HUES48 (cell line): ENCODE measurements around the gene NXPH2.

ENCODE experiments used
- H3K27ac ChIP-seq: one replicate; pipeline ENCODE4 v1.7.0; 2013; ENCODE audit warnings: low read depth, low read length, inconsistent platforms
- H3K27me3 ChIP-seq: 2 replicates; pipeline ENCODE4 v1.6.1; 2013; ENCODE audit warnings: mild to moderate bottlenecking, low read length; ENCODE audit not compliant: control insufficient read depth, insufficient read depth
- H3K36me3 ChIP-seq: 2 replicates; pipeline ENCODE4 v1.6.1; 2013; ENCODE audit warnings: low read length; ENCODE audit not compliant: control insufficient read depth, insufficient read depth
- H3K4me1 ChIP-seq: 2 replicates; pipeline ENCODE4 v1.6.1; 2013; ENCODE audit warnings: mild to moderate bottlenecking, low read length; ENCODE audit not compliant: control insufficient read depth, insufficient read depth
- H3K4me3 ChIP-seq: 2 replicates; pipeline ENCODE4 v1.5.1; 2013; ENCODE audit warnings: mild to moderate bottlenecking, low read depth, low read length
- H3K9ac ChIP-seq: 2 replicates; pipeline ENCODE4 v1.6.1; 2013; ENCODE audit warnings: mild to moderate bottlenecking, low read depth, low read length, moderate library complexity
- H3K9me3 ChIP-seq: 2 replicates; pipeline ENCODE4 v1.6.1; 2013; ENCODE audit warnings: low read length; ENCODE audit not compliant: control insufficient read depth, insufficient read depth

Gene NXPH2

GRCh38 chr2:138711812-138712211 lies 68.4 kb downstream of the NXPH2 start:
- Histone ChIP-seq H3K9ac (no peak overlapping the region), H3K27ac (no peak overlapping the region), H3K4me3 (no peak overlapping the region), H3K36me3 (no peaks in the 10 kb centered on the region), H3K4me1 (no peaks in the 10 kb centered on the region), H3K9me3 (no peaks in the 10 kb centered on the region), H3K27me3 (no peaks in the 10 kb centered on the region)

- Histone ChIP-seq H3K4me3 (no peak overlapping the region), H3K27me3 (no peaks in the 10 kb centered on the region), H3K4me1 (no peaks in the 10 kb centered on the region), H3K36me3 (no peaks in the 10 kb centered on the region), H3K9ac (no peak overlapping the region), H3K27ac (no peak overlapping the region), H3K9me3 (no peaks in the 10 kb centered on the region)
Measured at GRCh38 chr2:138708682-138709241, 71.4 kb downstream of the NXPH2 start.

DNA sequence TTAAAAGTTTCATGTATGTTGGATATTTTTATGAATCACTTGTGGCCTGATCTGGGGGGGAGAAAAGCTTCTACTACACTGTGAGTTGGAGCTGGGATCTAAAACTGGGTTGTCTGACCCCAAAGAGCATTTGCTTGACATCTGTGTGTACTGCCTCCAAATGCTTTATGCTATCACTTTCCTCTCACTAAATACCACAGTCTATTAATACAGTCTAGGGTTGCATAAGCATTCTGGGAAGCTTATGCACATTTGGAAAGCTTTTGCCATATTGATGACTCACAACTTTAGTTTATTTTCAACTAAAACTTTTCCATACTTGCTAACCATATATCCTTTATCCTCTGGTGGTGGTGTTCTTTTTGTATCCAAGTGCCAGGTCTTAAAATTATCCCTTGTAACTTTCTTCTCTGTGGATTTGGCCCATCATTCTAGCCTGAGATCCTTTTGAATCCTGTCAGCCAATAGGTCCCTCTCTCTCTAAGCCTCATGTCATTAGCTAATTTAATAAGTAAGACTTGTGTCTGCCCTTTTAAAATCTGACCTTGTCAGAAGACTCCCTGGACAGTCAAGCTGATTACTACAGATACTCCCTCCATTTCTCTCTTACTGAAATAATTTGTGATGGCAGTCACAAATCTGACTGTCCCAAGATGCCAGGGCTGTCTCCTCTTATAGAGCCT lies 72.7 kb downstream of the NXPH2 start:
- H3K4me3 ChIP-seq: no peak overlapping the region
- no peak overlapping the region for H3K9ac ChIP-seq
- no peaks in the 10 kb centered on the region for H3K9me3 ChIP-seq
- no peak overlapping the region for H3K27ac ChIP-seq
- no peaks in the 10 kb centered on the region for H3K27me3 ChIP-seq
- H3K36me3 ChIP-seq: no peaks in the 10 kb centered on the region
- H3K4me1 ChIP-seq: no peaks in the 10 kb centered on the region

GRCh38 chr2:138703242-138703641 lies 76.9 kb downstream of the NXPH2 start:
- Histone ChIP-seq H3K4me3 (no peak overlapping the region), H3K27me3 (no peaks in the 10 kb centered on the region), H3K36me3 (no peaks in the 10 kb centered on the region), H3K4me1 (peaks cover 13% of the 10 kb centered on the region), H3K27ac (no peak overlapping the region), H3K9ac (no peak overlapping the region), H3K9me3 (no peaks in the 10 kb centered on the region)

- Histone ChIP-seq H3K9me3 (no peaks in the 10 kb centered on the region), H3K9ac (no peak overlapping the region), H3K4me1 (peaks cover 13% of the 10 kb centered on the region), H3K36me3 (no peaks in the 10 kb centered on the region), H3K4me3 (no peak overlapping the region), H3K27me3 (no peaks in the 10 kb centered on the region), H3K27ac (no peak overlapping the region)
Measured at GRCh38 chr2:138700716-138701115, 79.5 kb downstream of the NXPH2 start.

DNA sequence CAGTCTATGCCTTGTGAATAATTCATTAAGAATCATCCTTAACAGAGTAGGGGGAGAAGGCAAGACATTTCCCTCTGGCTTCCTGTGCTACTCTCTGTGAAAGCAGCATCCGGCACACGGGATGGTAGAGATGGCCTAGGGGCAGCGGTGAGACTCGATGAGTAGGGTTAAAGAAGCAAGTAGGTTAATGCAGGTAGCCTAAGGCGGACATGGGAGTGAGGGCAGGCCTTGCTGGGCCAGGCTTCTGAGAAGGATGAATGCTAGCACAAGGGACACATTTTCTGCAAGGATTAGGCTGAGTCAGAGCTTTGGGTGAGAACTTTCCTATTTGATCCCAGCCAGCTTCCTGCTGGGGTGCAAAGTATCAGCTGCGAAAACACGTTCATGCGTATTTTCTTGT lies 80.8 kb downstream of the NXPH2 start:
- Histone ChIP-seq H3K9ac (no peak overlapping the region), H3K36me3 (no peaks in the 10 kb centered on the region), H3K27me3 (no peaks in the 10 kb centered on the region), H3K4me3 (no peak overlapping the region), H3K9me3 (no peaks in the 10 kb centered on the region), H3K27ac (peak overlapping the region; percentile 76), H3K4me1 (peaks cover 13% of the 10 kb centered on the region)

- no peak overlapping the region for H3K4me3 ChIP-seq
- H3K27me3 ChIP-seq: no peaks in the 10 kb centered on the region
- H3K4me1 ChIP-seq: peaks cover 13% of the 10 kb centered on the region
- H3K36me3 ChIP-seq: no peaks in the 10 kb centered on the region
- H3K27ac ChIP-seq: no peak overlapping the region
- no peak overlapping the region for H3K9ac ChIP-seq
- no peaks in the 10 kb centered on the region for H3K9me3 ChIP-seq
Measured at GRCh38 chr2:138698428-138698827, 81.8 kb downstream of the NXPH2 start.

- Histone ChIP-seq H3K4me1 (no peaks in the 10 kb centered on the region), H3K9me3 (no peaks in the 10 kb centered on the region), H3K27ac (no peak overlapping the region), H3K36me3 (no peaks in the 10 kb centered on the region), H3K4me3 (no peak overlapping the region), H3K9ac (no peak overlapping the region), H3K27me3 (no peaks in the 10 kb centered on the region)
Measured at GRCh38 chr2:138691667-138692066, 88.5 kb downstream of the NXPH2 start.

GRCh38 chr2:138689705-138690104 lies 90.5 kb downstream of the NXPH2 start:
- Histone ChIP-seq H3K27me3 (no peaks in the 10 kb centered on the region), H3K36me3 (no peaks in the 10 kb centered on the region), H3K9ac (no peak overlapping the region), H3K4me1 (no peaks in the 10 kb centered on the region), H3K27ac (no peak overlapping the region), H3K4me3 (no peak overlapping the region), H3K9me3 (no peaks in the 10 kb centered on the region)

- Histone ChIP-seq H3K4me3 (no peak overlapping the region), H3K9me3 (no peaks in the 10 kb centered on the region), H3K27ac (no peak overlapping the region), H3K36me3 (no peaks in the 10 kb centered on the region), H3K27me3 (no peaks in the 10 kb centered on the region), H3K4me1 (peaks cover 9% of the 10 kb centered on the region; the same call in 1 of the 2 replicates), H3K9ac (no peak overlapping the region)
Measured at GRCh38 chr2:138682163-138682562, 98.0 kb downstream of the NXPH2 start.

GRCh38 chr2:138677221-138677620 lies 103.0 kb downstream of the NXPH2 start:
- Histone ChIP-seq H3K36me3 (no peaks in the 10 kb centered on the region), H3K9me3 (no peaks in the 10 kb centered on the region)

More at GRCh38 chr2:138677221-138677620, 103.0 kb downstream of the NXPH2 start:
- Histone ChIP-seq H3K4me3 (no peak overlapping the region), H3K27ac (no peak overlapping the region), H3K4me1 (peaks cover 9% of the 10 kb centered on the region; the same call in 1 of the 2 replicates), H3K27me3 (no peaks in the 10 kb centered on the region), H3K9ac (no peak overlapping the region)
